Spinal cord (tissue), 10 donors: Measurements from ENCODE around the gene SOX13. TPM values are rescaled to one million over a fixed set of nuclear protein-coding genes. Genes with fewer than 3 reads are reported as not detected.

Source experiments
- DNase-seq, 6 donors: peaks; one replicate each; pipeline versions ENCODE4 v3.0.0 to v3.0.0-alpha.2; 2013 to 2015; ENCODE audit warnings: low spot score in 6 of 6, low read depth in 4 of 6
- H3K27ac ChIP-seq: one replicate; pipeline ENCODE4 v1.5.1; 2013; ENCODE audit warnings: low read depth, low read length, control low read depth
- H3K27me3 ChIP-seq: one replicate; pipeline ENCODE4 v1.6.1; 2013; ENCODE audit warnings: low read length; ENCODE audit not compliant: control insufficient read depth, insufficient read depth
- H3K36me3 ChIP-seq: one replicate; pipeline ENCODE4 v1.6.1; 2013; ENCODE audit warnings: low read length; ENCODE audit not compliant: control insufficient read depth, insufficient read depth
- H3K4me1 ChIP-seq: one replicate; pipeline ENCODE4 v1.6.1; 2013; ENCODE audit warnings: low read length; ENCODE audit not compliant: control insufficient read depth, insufficient read depth
- H3K4me3 ChIP-seq: one replicate; pipeline ENCODE4 v1.5.1; 2013; ENCODE audit warnings: low read depth, low read length, control low read depth
- H3K9me3 ChIP-seq: one replicate; pipeline ENCODE4 v1.6.1; 2013; ENCODE audit warnings: low read length; ENCODE audit not compliant: control insufficient read depth, insufficient read depth
- WGBS: methylation state at CpG from one replicate; pipeline ENCODE4 v1.1.5; 2013; ENCODE audit warnings: missing lambda C conversion rate; ENCODE audit not compliant: insufficient coverage; 5-methylcytosine and 5-hydroxymethylcytosine counted together
- polyA plus RNA-seq, 2 donors: library from polyadenylated mRNA; unstranded; fragments of 120-200 nt; gene quantifications; one replicate each; pipeline ENCODE4 v1.2.1, GENCODE V29; 2013; ENCODE audit not compliant: insufficient read length in 2 of 2
- total RNA-seq, 2 donors: library from RNA; depleted of rRNA in 1 of 2; stranded (reverse); fragments of 120-200 nt in 1 of 2; fragments of >200 nt in 1 of 2; gene quantifications; one replicate each; pipeline versions ENCODE4 v1.2.3 to v1.2.4, GENCODE V29; 2013 to 2014
- donor health status: healthy.

The SOX13 gene
- total and polyA plus RNA-seq, 4 donors, result 8.4 to 49.6 (median 31.5) TPM

DNA sequence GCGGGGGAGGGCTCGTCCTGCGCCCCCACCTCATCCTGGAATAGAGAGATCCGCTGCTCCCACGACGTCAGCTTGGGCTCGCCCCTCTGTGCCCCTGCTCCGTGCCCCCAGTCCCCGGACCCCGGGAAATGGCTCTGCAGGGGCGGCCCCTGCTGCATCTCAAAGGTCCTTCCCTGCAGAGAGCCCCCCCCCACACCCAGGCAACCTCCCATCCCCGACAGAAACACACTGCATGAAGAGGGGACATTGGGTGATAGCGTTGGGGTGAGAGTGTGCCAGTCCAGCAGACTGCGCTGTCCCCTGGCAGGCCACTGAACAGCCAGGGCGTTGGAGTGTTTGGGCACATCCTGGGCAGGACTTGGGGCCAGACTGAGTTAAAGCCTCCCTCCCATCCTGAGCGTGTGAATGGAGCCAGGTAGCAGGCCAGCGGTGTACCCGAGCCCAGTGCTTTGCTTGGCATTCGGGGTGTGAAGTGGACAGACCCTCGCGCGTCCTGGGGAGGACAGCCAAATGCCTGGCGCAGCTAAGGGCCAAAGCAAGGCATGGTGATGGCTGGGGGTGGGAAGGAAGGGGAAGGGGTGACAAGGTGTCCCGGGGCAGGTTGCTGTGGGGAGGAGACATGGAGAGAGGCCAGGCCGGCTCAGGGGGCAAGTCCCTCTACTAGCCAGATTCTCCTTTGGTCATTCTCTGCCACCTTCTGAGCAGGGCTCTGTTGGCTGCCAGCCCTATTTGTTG, 79.6 kb downstream of the SOX13 start:
- H3K4me1 ChIP-seq, result peaks cover 39% of the 10 kb centered on the region
- peak overlapping the region; percentile 63 for H3K4me3 ChIP-seq
- H3K27ac ChIP-seq, result no peak overlapping the region
- H3K9me3 ChIP-seq, result no peaks in the 10 kb centered on the region
- 29% methylated on average over 23 of the region's 25 CpGs for WGBS
- H3K36me3 ChIP-seq, result peaks cover 4% of the 10 kb centered on the region
- DNase-seq, result no peak
- no peaks in the 10 kb centered on the region for H3K27me3 ChIP-seq

DNA sequence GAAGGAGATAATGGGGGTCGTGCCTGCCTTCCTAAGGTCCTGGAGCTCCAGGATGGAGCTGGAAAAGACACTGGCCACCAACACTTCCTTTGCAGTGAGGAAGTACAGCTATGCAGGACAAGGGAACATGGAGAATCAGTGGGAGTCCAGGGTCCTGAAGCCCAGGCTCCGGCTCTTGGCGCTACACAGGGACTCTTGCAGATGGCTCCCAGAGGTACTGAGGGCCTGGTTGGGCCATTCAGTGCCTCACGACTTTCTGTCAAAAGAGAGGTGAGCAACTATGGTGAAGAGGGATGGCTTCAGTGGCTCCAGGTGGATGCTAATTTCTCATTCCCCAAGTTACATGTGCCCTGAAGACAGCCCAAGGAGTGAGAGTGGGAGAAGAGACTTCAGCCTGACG, 80.8 kb downstream of the SOX13 start:
- no peak overlapping the region for H3K27ac ChIP-seq
- no peak for DNase-seq
- H3K27me3 ChIP-seq, result no peaks in the 10 kb centered on the region
- no peaks in the 10 kb centered on the region for H3K9me3 ChIP-seq
- WGBS, result 100% methylated on average over 4 of the region's 5 CpGs
- H3K36me3 ChIP-seq, result peaks cover 4% of the 10 kb centered on the region
- H3K4me1 ChIP-seq, result peaks cover 31% of the 10 kb centered on the region
- no peak overlapping the region for H3K4me3 ChIP-seq

DNA sequence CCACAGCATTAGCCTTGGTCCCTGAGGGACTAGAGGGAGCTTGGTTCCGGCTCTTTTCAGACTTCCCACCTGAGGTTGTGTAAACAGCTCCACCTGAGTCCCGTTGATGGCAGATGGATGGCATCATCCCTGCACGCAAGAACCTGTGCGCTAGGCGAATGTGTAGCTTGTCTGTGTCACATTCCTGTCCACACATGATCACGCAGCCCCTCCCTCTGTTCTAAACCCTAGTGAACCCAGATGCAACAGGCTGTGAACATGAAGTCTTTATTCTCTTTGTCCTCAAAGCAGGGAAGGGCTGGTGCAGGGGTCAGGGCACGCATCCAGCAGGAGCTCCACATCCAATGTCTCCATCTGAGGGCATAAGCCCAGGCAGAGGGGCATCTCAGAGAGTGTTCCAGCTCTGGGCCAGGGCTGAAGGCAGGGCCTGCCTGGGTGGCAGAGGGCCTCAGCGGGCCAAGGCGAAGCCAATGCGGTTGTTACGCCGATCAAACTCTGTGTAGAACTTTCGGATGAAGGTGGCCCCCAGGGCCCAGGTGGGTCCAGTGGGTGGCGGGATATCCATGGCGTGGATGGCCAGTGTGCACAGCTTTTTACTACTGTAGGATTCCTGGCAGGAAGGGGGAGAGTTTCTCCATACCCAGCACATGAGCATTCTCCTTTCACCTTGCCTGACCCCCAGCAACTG, 81.8 kb downstream of the SOX13 start:
- 94% methylated on average over 12 of the region's 15 CpGs for WGBS
- Histone ChIP-seq H3K27me3 (no peaks in the 10 kb centered on the region), H3K4me3 (no peak overlapping the region)

DNA sequence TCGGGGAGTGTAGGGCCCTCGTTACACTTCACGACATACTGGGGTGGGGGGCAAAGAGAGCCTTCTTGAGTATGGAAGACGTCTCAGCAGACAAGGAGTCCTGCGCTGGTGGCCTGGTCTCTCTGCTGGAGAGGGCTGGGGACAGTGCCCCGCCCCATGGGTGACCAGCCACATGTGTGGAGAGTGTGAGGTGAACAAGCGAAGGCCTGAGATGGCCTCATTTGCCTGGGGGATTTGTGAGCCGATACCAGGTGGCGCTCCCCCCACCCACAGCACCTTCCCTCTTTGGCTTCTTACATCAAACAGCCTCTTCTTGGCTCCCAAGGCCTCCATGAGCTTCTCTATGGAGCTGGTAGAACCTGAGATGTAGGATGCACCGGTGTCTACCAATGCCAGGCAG, 83.0 kb downstream of the SOX13 start:
- WGBS, result 96% methylated on average over 6 of the region's 10 CpGs
- H3K36me3 ChIP-seq, result no peaks in the 10 kb centered on the region
- H3K9me3 ChIP-seq, result no peaks in the 10 kb centered on the region
- no peak overlapping the region for H3K4me3 ChIP-seq
- peaks cover 14% of the 10 kb centered on the region for H3K4me1 ChIP-seq
- no peak for DNase-seq
- H3K27ac ChIP-seq, result no peak overlapping the region
- no peaks in the 10 kb centered on the region for H3K27me3 ChIP-seq

More for the DNA sequence above, 81.8 kb downstream of the SOX13 start:
- Histone ChIP-seq H3K4me1 (peaks cover 24% of the 10 kb centered on the region), H3K36me3 (no peaks in the 10 kb centered on the region), H3K27ac (no peak overlapping the region), H3K9me3 (no peaks in the 10 kb centered on the region)
- DNase-seq, result no peak

DNA sequence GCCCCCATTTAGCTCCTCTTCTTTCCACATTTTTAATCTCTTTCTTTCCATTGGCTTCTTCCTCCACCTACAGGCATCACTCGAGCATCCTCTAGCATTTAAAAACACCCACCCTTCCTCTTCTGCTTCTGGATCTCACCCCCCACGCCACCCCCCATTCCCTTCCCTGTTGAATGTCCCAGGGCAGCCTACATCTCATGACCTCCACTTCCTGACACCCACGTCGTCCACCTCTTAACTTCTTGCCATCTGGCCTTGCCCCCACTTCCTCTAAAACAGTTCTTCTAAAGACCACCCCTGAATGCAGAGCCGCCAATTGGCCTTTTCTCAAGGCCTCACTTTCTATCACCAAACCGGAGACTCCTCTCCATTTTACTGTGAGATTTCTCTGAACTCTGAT, 85.0 kb downstream of the SOX13 start:
- Histone ChIP-seq H3K27me3 (no peaks in the 10 kb centered on the region), H3K9me3 (no peaks in the 10 kb centered on the region), H3K27ac (no peak overlapping the region), H3K36me3 (no peaks in the 10 kb centered on the region), H3K4me1 (no peaks in the 10 kb centered on the region), H3K4me3 (no peak overlapping the region)
- WGBS, result 54% methylated on average over 6 of the region's 6 CpGs
- no peak for DNase-seq

DNA sequence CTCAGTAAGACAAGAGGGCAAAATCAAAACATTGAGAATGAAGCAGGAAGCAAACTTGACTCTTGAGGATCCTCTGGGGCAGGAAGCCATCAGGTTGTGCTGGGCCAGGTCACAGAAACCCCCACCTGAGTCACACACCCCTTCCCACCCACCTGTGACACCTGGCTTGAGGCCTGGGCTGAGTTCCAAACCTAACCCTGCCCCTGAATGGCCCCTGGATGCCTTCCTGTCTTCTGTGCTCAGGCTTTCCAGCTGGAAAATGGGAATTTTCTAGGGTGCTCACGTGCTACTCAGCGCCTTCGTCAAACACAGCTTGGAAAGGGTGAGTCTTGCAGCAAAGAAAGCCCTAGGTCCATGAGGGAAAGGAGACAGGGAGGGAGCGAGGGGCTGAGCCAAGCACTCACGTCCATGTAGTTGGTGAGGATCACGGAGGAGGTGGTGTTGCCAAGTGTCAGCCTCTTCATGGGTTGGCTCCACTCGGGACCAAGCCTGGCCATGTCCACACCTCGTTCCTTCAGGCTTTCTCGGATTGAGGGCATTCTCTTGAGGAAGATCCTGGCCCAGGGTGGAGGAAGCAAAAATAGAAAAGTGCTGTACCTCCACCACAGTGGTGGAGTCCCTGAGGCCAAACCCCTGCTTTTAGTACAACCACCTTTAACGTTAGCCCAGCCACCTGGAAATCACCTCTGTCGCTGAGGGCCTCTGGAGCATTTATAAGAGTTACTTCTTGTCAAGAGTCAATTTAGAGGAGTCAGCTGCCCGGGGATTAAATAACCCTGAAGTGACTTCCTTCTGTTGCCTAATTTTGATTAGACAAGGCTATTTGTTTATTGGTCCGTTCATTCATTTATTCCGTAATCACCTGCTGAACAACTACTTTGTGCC, 88.9 kb downstream of the SOX13 start:
- Histone ChIP-seq H3K9me3 (no peaks in the 10 kb centered on the region), H3K27ac (no peak overlapping the region), H3K36me3 (no peaks in the 10 kb centered on the region), H3K27me3 (no peaks in the 10 kb centered on the region), H3K4me1 (no peaks in the 10 kb centered on the region), H3K4me3 (no peak overlapping the region)
- WGBS, result 81% methylated on average over 12 of the region's 14 CpGs
- no peak for DNase-seq

DNA sequence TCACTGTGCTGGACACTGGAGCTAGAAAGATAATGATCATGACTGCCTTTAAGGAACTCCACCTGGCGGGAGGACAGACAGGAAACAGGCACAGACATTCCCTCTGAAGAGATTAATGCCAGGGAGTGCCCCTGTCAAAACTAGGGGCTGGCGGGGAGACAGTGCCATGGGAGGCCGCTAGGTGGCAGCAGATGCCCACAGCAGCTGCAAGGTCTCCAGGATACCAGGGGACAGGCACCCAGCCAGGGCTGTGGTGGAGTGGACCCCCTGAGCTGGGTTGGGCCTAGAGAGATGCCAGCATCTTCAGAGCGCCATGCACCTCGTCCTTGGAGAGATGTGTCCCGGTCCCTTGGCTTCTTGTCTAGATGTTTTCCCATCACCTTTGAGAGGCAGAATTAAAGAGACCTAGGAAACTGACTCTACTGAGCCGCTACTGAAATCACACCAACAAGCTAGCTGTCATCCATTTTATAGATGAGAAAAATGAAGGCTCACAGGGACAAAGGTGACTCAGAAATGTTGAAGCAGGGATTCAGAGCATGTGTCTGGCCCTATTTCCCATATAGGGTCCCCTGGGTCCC, 89.7 kb downstream of the SOX13 start:
- Histone ChIP-seq H3K4me1 (no peaks in the 10 kb centered on the region), H3K27me3 (no peaks in the 10 kb centered on the region), H3K36me3 (no peaks in the 10 kb centered on the region), H3K9me3 (no peaks in the 10 kb centered on the region), H3K27ac (no peak overlapping the region), H3K4me3 (no peak overlapping the region)
- DNase-seq, result peak; percentile 57 to 94 (median 73)
- 0% methylated on average over 5 of the region's 7 CpGs for WGBS

DNA sequence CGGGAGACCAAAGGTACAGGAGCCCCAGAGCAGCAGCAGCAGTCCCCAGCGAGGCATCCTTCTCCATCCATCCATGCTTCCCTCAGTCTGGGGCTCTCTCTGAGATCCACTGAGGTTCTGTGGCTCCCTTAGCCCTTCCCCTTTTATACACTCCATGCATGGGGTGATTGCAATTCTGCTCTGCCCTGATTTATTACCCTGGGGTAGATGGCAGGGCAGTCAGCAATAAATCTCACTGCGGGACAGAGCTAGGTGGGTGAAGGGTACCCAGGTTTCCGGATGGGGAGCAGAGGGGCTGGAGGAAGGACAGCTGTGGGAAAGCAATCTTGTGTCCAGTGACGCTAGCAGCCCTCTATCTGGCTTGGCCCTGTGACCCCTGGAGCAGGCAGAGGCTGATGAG, 93.3 kb downstream of the SOX13 start, which contains the start of gene REN:
REN (minus strand) TSS at position 119 of the 400 bp plus-strand sequence; CDS start at position 75, 44 bp downstream.
- Histone ChIP-seq H3K27ac (no peak within 1 kb of the TSS), H3K9me3 (peaks cover 2% of the 10 kb centered on the region), H3K36me3 (no peaks in the 10 kb centered on the region), H3K4me1 (no peaks in the 10 kb centered on the region), H3K27me3 (no peaks in the 10 kb centered on the region), H3K4me3 (no peak within 1 kb of the TSS)
- WGBS, result 75% methylated on average over 4 of the region's 5 CpGs
- no peak for DNase-seq

DNA sequence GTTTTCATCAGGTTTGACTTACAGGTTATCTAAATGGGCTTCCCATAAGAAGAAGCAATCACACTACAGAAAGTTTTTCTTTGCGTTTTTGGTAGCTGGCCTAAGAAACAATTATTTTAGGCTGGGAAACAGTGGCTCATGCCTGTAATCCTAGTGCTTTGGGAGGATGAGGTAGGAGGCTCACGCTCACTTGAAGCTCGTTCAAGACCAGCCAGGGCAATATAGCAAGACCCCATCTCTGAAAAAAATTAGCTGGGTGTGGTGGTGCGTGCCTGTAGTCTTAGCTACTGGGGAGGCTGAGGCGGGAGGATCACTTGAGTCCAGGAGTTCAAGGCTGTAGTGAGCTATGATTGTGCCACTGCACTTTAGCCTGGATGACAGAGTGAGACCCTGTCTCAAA, 94.8 kb downstream of the SOX13 start:
- WGBS, result 96% methylated on average over 4 of the region's 5 CpGs
- Histone ChIP-seq H3K4me1 (no peaks in the 10 kb centered on the region), H3K36me3 (no peaks in the 10 kb centered on the region), H3K27ac (no peak overlapping the region), H3K27me3 (no peaks in the 10 kb centered on the region), H3K4me3 (no peak overlapping the region), H3K9me3 (peaks cover 2% of the 10 kb centered on the region)
- DNase-seq, result no peak
